Mesenchymal stem cell (in vitro differentiated cells and primary cell): ENCODE results near the gene MTHFD1L.
"Not testable (repeated sequence)": the region's sequence is repeated elsewhere in the genome, so short reads cannot be mapped to it uniquely, and the experiment has no call there.

ENCODE experiments used
- DNase-seq: peaks from one replicate; pipeline ENCODE4 v3.0.0-alpha.2; 2013
- H2AFZ ChIP-seq: one replicate; pipeline ENCODE4 v1.6.1; 2013; ENCODE audit warnings: low read depth, mild to moderate bottlenecking, control low read depth, inconsistent platforms, low read length, moderate library complexity
- H2AK5ac ChIP-seq: 2 replicates; pipeline ENCODE4 v1.6.1; 2013; ENCODE audit warnings: low read length, moderate library complexity, mild to moderate bottlenecking, inconsistent platforms; ENCODE audit not compliant: severe bottlenecking
- H2BK120ac ChIP-seq: one replicate; pipeline ENCODE4 v1.6.1; 2013; ENCODE audit warnings: low read depth, mild to moderate bottlenecking, inconsistent platforms, low read length, moderate library complexity
- H2BK12ac ChIP-seq, 2 experiments: one replicate each; pipeline ENCODE4 v1.6.1; 2013; ENCODE audit warnings: inconsistent platforms in 2 of 2, low read length in 2 of 2, mild to moderate bottlenecking in 2 of 2, moderate library complexity in 2 of 2, control low read depth in 1 of 2
- H2BK15ac ChIP-seq: one replicate; pipeline ENCODE4 v1.6.1; 2013; ENCODE audit warnings: mild to moderate bottlenecking, low read depth, inconsistent platforms; ENCODE audit not compliant: poor library complexity, severe bottlenecking
- H2BK5ac ChIP-seq: 2 replicates; pipeline ENCODE4 v1.6.1; 2013; ENCODE audit warnings: low read depth, mild to moderate bottlenecking, low read length, control low read depth, inconsistent platforms; ENCODE audit not compliant: poor library complexity, severe bottlenecking
- H3K14ac ChIP-seq, 2 experiments: one replicate each; pipeline ENCODE4 v1.6.1; 2013; ENCODE audit warnings: inconsistent platforms in 2 of 2, low read length in 2 of 2, control low read depth in 1 of 2, mild to moderate bottlenecking in 1 of 2, moderate library complexity in 1 of 2
- H3K18ac ChIP-seq, 2 experiments: one replicate each; pipeline ENCODE4 v1.6.1; 2013; ENCODE audit warnings: inconsistent platforms in 2 of 2, low read length in 2 of 2, control low read depth in 1 of 2, low read depth in 1 of 2, mild to moderate bottlenecking in 1 of 2
- H3K23ac ChIP-seq, 2 experiments: one replicate each; pipeline ENCODE4 v1.6.1; 2013; ENCODE audit warnings: inconsistent platforms in 2 of 2, low read length in 2 of 2, mild to moderate bottlenecking in 2 of 2, moderate library complexity in 2 of 2, control low read depth in 1 of 2
- H3K27ac ChIP-seq: 2 replicates; pipeline ENCODE4 v1.5.1; 2013; ENCODE audit warnings: mild to moderate bottlenecking, moderate library complexity, low read length, control low read depth, inconsistent platforms; ENCODE audit not compliant: poor library complexity, severe bottlenecking
- H3K27me3 ChIP-seq, 2 experiments: 2 replicates each; pipeline versions ENCODE4 v1.6.1 to v1.7.0; 2013; ENCODE audit warnings: low read length in 2 of 2, mild to moderate bottlenecking in 2 of 2, moderate library complexity in 2 of 2, control low read depth in 1 of 2, inconsistent platforms in 1 of 2; ENCODE audit not compliant: control insufficient read depth in 1 of 2, insufficient read depth in 1 of 2
- H3K36me3 ChIP-seq, 2 experiments: 2 replicates each; pipeline versions ENCODE4 v1.6.1 to v1.7.0; 2013; ENCODE audit warnings: low read length in 2 of 2, control low read depth in 1 of 2, inconsistent platforms in 1 of 2, low read depth in 1 of 2, mild to moderate bottlenecking in 1 of 2; ENCODE audit not compliant: insufficient read depth in 2 of 2, control insufficient read depth in 1 of 2
- H3K4ac ChIP-seq, 2 experiments: one replicate each; pipeline ENCODE4 v1.6.1; 2013; ENCODE audit warnings: inconsistent platforms in 2 of 2, low read length in 2 of 2, mild to moderate bottlenecking in 2 of 2, moderate library complexity in 2 of 2, control low read depth in 1 of 2, low read depth in 1 of 2
- H3K4me1 ChIP-seq: 2 replicates; pipeline ENCODE4 v1.6.1; 2013; ENCODE audit warnings: low read depth, low read length, control low read depth; ENCODE audit not compliant: control insufficient read depth, insufficient read depth
- H3K4me2 ChIP-seq: 2 replicates; pipeline ENCODE4 v1.6.1; 2013; ENCODE audit warnings: low read length, mild to moderate bottlenecking, inconsistent platforms; ENCODE audit not compliant: poor library complexity, severe bottlenecking
- H3K4me3 ChIP-seq, 2 experiments: 2 replicates each; pipeline versions ENCODE4 v1.5.1 to v1.7.0; 2013; ENCODE audit warnings: low read length in 2 of 2, mild to moderate bottlenecking in 2 of 2, control low read depth in 1 of 2, low read depth in 1 of 2; ENCODE audit not compliant: insufficient read depth in 1 of 2
- H3K79me1 ChIP-seq: replicated peaks from 2 replicates; pipeline ENCODE4 v1.6.1; 2013; ENCODE audit warnings: mild to moderate bottlenecking, control low read depth, low read length, inconsistent platforms; ENCODE audit not compliant: poor library complexity, severe bottlenecking
- H3K9ac ChIP-seq: 2 replicates; pipeline ENCODE4 v1.7.0; 2013; ENCODE audit warnings: mild to moderate bottlenecking, low read length, moderate library complexity
- H3K9me3 ChIP-seq: 2 replicates; pipeline ENCODE4 v1.7.0; 2013; ENCODE audit warnings: mild to moderate bottlenecking, low read length; ENCODE audit not compliant: control insufficient read depth
- H4K8ac ChIP-seq: one replicate; pipeline ENCODE4 v1.6.1; 2013; ENCODE audit warnings: inconsistent platforms, mild to moderate bottlenecking, low read length, moderate library complexity
- H4K91ac ChIP-seq: one replicate; pipeline ENCODE4 v1.6.1; 2013; ENCODE audit warnings: mild to moderate bottlenecking, low read length, inconsistent platforms
- WGBS: methylation state at CpG from one replicate; pipeline ENCODE4 v1.1.7; 2013; ENCODE audit warnings: mixed read lengths; 5-methylcytosine and 5-hydroxymethylcytosine counted together

MTHFD1L gene

DNA sequence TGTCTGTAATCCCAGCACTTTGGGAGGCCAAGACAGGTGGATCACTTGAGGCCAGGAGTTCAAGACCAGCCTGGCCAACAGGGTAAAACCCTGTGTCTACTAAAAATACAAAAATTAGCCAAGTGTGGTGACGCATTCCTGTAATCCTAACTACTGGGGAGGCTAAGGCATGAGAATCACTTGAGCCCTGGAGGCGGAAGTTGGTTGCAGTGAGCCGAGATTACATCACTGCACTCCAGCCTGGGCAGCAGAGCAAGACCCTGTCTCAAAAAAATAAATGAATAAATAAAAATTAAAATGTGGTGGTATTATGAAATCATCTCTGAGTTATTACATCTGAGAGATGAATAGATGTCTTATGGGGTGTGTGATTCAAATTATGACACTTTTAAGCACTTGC is 247.4 kb downstream of the MTHFD1L start:
- H4K8ac ChIP-seq, H2AFZ ChIP-seq, DNase-seq, H3K27ac ChIP-seq, H3K4me1 ChIP-seq, H3K4ac ChIP-seq, H2BK120ac ChIP-seq, H3K14ac ChIP-seq, H3K9ac ChIP-seq, H2AK5ac ChIP-seq, H2BK15ac ChIP-seq, H2BK12ac ChIP-seq, H3K4me2 ChIP-seq, H3K18ac ChIP-seq, H3K27me3 ChIP-seq, H3K23ac ChIP-seq, H3K36me3 ChIP-seq, H3K4me3 ChIP-seq, H3K79me1 ChIP-seq, H4K91ac ChIP-seq, H2BK5ac ChIP-seq, H3K9me3 ChIP-seq: not testable (repeated sequence)
- 97% methylated on average over 2 of the region's 3 CpGs for whole genome bisulfite sequencing

GRCh38 chr6:151113641-151114040 is 248.1 kb downstream of the MTHFD1L start:
- Histone ChIP-seq H3K36me3 (no peaks in the 10 kb centered on the region), H2AFZ (no peak overlapping the region), H4K8ac (no peak overlapping the region), H3K14ac (no peak overlapping the region), H2BK15ac (no peak overlapping the region), H3K4me1 (peaks cover under 1% of the 10 kb centered on the region), H2BK120ac (no peak overlapping the region), H3K23ac (no peak overlapping the region), H3K4me3 (no peak overlapping the region), H4K91ac (no peak overlapping the region), H3K27ac (no peak overlapping the region), H3K18ac (no peak overlapping the region), H2BK12ac (peak overlapping the region in 1 of 2 experiments; percentile 70), H3K9ac (no peak overlapping the region), H3K79me1 (no peaks in the 10 kb centered on the region), H3K27me3 (peaks cover 0 to 4% of the 10 kb centered on the region in 2 experiments), H3K4ac (no peak overlapping the region), H3K9me3 (no peaks in the 10 kb centered on the region), H2AK5ac (no peak overlapping the region), H3K4me2 (no peak overlapping the region), H2BK5ac (no peak overlapping the region)
- 97% methylated on average over 4 of the region's 5 CpGs for WGBS
- no peak for DNase-seq

GRCh38 chr6:151118461-151119123 is 253.1 kb downstream of the MTHFD1L start:
- Histone ChIP-seq H3K27ac (no peak overlapping the region), H4K8ac (no peak overlapping the region), H3K23ac (no peak overlapping the region), H3K18ac (no peak overlapping the region), H2BK120ac (no peak overlapping the region), H2BK5ac (no peak overlapping the region), H3K9ac (no peak overlapping the region), H4K91ac (no peak overlapping the region), H3K4me2 (no peak overlapping the region), H3K4me1 (peaks cover 2% of the 10 kb centered on the region), H3K4ac (no peak overlapping the region), H3K36me3 (no peaks in the 10 kb centered on the region), H2AK5ac (no peak overlapping the region), H3K4me3 (no peak overlapping the region), H2BK15ac (no peak overlapping the region), H3K27me3 (no peaks in the 10 kb centered on the region), H2BK12ac (peak overlapping the region in 1 of 2 experiments; percentile 7), H3K9me3 (no peaks in the 10 kb centered on the region), H3K79me1 (no peaks in the 10 kb centered on the region), H2AFZ (no peak overlapping the region), H3K14ac (no peak overlapping the region)
- 94% methylated on average over 4 of the region's 8 CpGs for WGBS
- no peak for DNase-seq

DNA sequence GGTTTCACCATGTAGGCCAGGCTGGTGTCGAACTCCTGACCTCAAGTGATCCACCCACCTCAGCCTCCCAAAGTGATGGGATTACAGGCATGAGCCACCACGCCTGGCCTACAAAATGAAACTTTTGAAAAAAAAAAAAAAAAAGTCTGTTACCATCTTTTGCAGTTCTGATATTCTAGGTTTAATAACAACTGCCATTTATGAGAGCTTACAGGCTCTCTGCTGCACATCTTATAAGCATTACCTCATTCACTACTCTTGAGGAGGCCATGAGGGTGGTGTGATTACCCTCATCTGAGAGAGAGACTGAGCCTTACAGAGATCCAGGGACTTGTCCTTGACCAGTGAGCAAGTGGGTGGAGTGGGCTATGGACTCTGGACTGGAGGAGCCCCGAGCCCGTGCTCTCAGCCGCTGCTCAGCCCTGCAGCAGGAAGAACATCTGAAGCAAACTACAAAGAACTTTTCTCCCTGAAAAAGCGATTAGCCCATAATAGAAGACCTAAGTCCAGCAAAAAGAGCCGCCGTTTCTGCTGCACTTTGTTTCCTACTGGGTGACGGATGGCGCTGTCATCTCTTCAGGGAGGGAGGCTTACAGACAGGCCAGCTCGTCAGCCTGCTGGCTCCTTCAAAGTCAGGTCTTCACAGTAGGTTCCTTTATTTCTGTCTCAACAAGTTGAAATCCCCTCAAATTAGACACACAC is 254.5 kb downstream of the MTHFD1L start:
- no peaks in the 10 kb centered on the region for H3K9me3 ChIP-seq
- no peaks in the 10 kb centered on the region for H3K36me3 ChIP-seq
- no peaks in the 10 kb centered on the region for H3K79me1 ChIP-seq
- H2BK15ac ChIP-seq: no peak overlapping the region
- no peak overlapping the region for H3K9ac ChIP-seq
- H2AFZ ChIP-seq: no peak overlapping the region
- no peak overlapping the region for H4K8ac ChIP-seq
- DNase-seq: no peak
- 76% methylated on average over 10 of the region's 11 CpGs for WGBS
- no peak overlapping the region for H3K27ac ChIP-seq
- no peaks in the 10 kb centered on the region for H3K27me3 ChIP-seq
- no peak overlapping the region for H2BK5ac ChIP-seq
- H2AK5ac ChIP-seq: no peak overlapping the region
- no peak overlapping the region for H2BK120ac ChIP-seq
- H3K4me1 ChIP-seq: peaks cover 2% of the 10 kb centered on the region
- H3K18ac ChIP-seq: peak overlapping the region in 1 of 2 experiments; percentile 18
- peak overlapping the region in 1 of 2 experiments; percentile 29 for H2BK12ac ChIP-seq
- no peak overlapping the region for H4K91ac ChIP-seq
- H3K4me2 ChIP-seq: no peak overlapping the region
- H3K23ac ChIP-seq: no peak overlapping the region
- peak overlapping the region in 1 of 2 experiments; percentile 7 for H3K14ac ChIP-seq
- no peak overlapping the region for H3K4me3 ChIP-seq
- H3K4ac ChIP-seq: no peak overlapping the region
